A673 (cell line): ENCODE measurements around the gene KRTAP4-2. TPM values are rescaled to one million over a fixed set of nuclear protein-coding genes. Genes with fewer than 3 reads are reported as not detected.
"Not testable (repeated sequence)": the region's sequence is repeated elsewhere in the genome, so short reads cannot be mapped to it uniquely, and the experiment has no call there.

Experiments used
- BruUV-seq: library from RNA; stranded (reverse); fragments of 400-500 nt; replicated peaks from 2 replicates; lab custom pipeline; 2021; lab: Mats Ljungman, UMichigan
- CTCF ChIA-PET: fragments of 300-600 bp; sonication (Branson Sonifier 250); formaldehyde crosslinking; loops from one replicate; lab custom pipeline; 2022; ENCODE audit warnings: antibody characterized with exemption; lab: Charles Lee
- POLR2A ChIA-PET: fragments of 300-600 bp; sonication (Branson Sonifier 250); formaldehyde crosslinking; loops from one replicate; lab custom pipeline; 2022; ENCODE audit warnings: antibody characterized with exemption; ENCODE audit not compliant: low non-redundant PET; lab: Charles Lee
- DNase-seq: peaks from one replicate; pipeline ENCODE4 v3.0.0-alpha.2; 2015; ENCODE audit warnings: low spot score
- H3K27ac ChIP-seq: fragments of 200-600 bp; sonication (generic); 2 replicates; pipeline ENCODE4 v1.5.1; 2016; ENCODE audit warnings: mixed run types, low read depth, mild to moderate bottlenecking, mixed read lengths, antibody characterized with exemption, low read length; ENCODE audit not compliant: poor library complexity, severe bottlenecking
- H3K27me3 ChIP-seq: fragments of 200-600 bp; sonication (generic); replicated peaks from 2 replicates; pipeline ENCODE4 v1.6.1; 2017; ENCODE audit warnings: mixed run types, low read depth, mild to moderate bottlenecking, mixed read lengths, antibody characterized with exemption, low read length; ENCODE audit not compliant: insufficient read depth, poor library complexity
- H3K36me3 ChIP-seq: fragments of 200-600 bp; sonication (generic); 2 replicates; pipeline ENCODE4 v1.6.1; 2016; ENCODE audit warnings: mixed run types, mild to moderate bottlenecking, mixed read lengths, antibody characterized with exemption, low read length; ENCODE audit not compliant: insufficient read depth, poor library complexity, severe bottlenecking
- H3K4me1 ChIP-seq: fragments of 200-600 bp; sonication (generic); 2 replicates; pipeline ENCODE4 v1.6.1; 2017; ENCODE audit warnings: mixed run types, mild to moderate bottlenecking, mixed read lengths, antibody characterized with exemption, low read length; ENCODE audit not compliant: insufficient read depth, poor library complexity, severe bottlenecking
- H3K4me3 ChIP-seq: fragments of 200-600 bp; sonication (generic); 2 replicates; pipeline ENCODE4 v1.5.1; 2016; ENCODE audit warnings: low read depth, mixed run types, mild to moderate bottlenecking, mixed read lengths, low read length; ENCODE audit not compliant: poor library complexity, severe bottlenecking
- H3K9me3 ChIP-seq: fragments of 200-600 bp; sonication (generic); 2 replicates; pipeline ENCODE4 v1.6.1; 2016; ENCODE audit warnings: mixed run types, low read depth, mild to moderate bottlenecking, mixed read lengths, antibody characterized with exemption, low read length; ENCODE audit not compliant: poor library complexity, severe bottlenecking
- CTCF ChIP-seq: fragments of 300-800, 200-600 bp; sonication (generic); conservative IDR thresholded peaks from 2 replicates; pipeline ENCODE4 v1.5.1; 2017; ENCODE audit warnings: low read depth, mild to moderate bottlenecking, antibody characterized with exemption, low read length, moderate library complexity, mixed read lengths
- EZH2 ChIP-seq: fragments of 200-600 bp; sonication (generic); IDR thresholded peaks from 2 replicates; pipeline ENCODE4 v1.6.1; 2017; ENCODE audit warnings: borderline replicate concordance, low read depth, mild to moderate bottlenecking, mixed read lengths, antibody characterized with exemption, low read length; ENCODE audit not compliant: poor library complexity, severe bottlenecking
- intact Hi-C: fragments of 100-400 bp; cut with micrococcal nuclease; formaldehyde crosslinking; loops from one replicate; pipeline ENCODE4 v1.10.0; 2022; ENCODE audit not compliant: unreplicated experiment
- total RNA-seq: library from RNA; stranded (reverse); gene quantifications from 2 replicates; pipeline ENCODE4 v1.2.3, GENCODE V29; 2021

Gene KRTAP4-2
- total RNA-seq, 1 experiment from 2014 or later = not detected

- Histone ChIP-seq H3K27ac (no peak within 1 kb of the TSS), H3K27me3 (no peaks in the 10 kb centered on the region), H3K4me3 (no peak within 1 kb of the TSS), H3K9me3 (peaks cover 21% of the 10 kb centered on the region), H3K36me3 (no peaks in the 10 kb centered on the region), H3K4me1 (peaks cover 3% of the 10 kb centered on the region)
- POLR2A ChIA-PET = no interaction called here
- TF ChIP-seq EZH2 (no peak), CTCF (no peak)
- intact Hi-C loops = no loop called here
- no TSS peak for BruUV-seq
- CTCF ChIA-PET = no interaction called here
- no peak for DNase-seq
Measured at GRCh38 chr17:41140360-41141131, 37.5 kb downstream of the KRTAP4-2 start, which contains the start of gene KRTAP4-6. Gene KRTAP4-6, minus strand, starts transcription at chr17:41140544. Its CDS starts 57 bp downstream, at chr17:41140487.

- BruUV-seq, H3K27me3 ChIP-seq, H3K36me3 ChIP-seq, CTCF ChIA-PET, intact Hi-C loops, H3K4me3 ChIP-seq, POLR2A ChIA-PET, H3K4me1 ChIP-seq, H3K27ac ChIP-seq, DNase-seq: not testable (repeated sequence)
- H3K9me3 ChIP-seq = peaks cover 21% of the 10 kb centered on the region
Measured at GRCh38 chr17:41139865-41140264, 38.2 kb downstream of the KRTAP4-2 start.

GRCh38 chr17:41133880-41134735 is 43.9 kb downstream of the KRTAP4-2 start:
- intact Hi-C loops = no loop called here
- Histone ChIP-seq H3K9me3 (no peaks in the 10 kb centered on the region), H3K27ac (no peak overlapping the region), H3K36me3 (no peaks in the 10 kb centered on the region), H3K27me3 (no peaks in the 10 kb centered on the region), H3K4me3 (no peak overlapping the region), H3K4me1 (no peaks in the 10 kb centered on the region)
- POLR2A ChIA-PET = no interaction called here
- no peak for TF ChIP-seq EZH2
- TF ChIP-seq CTCF = no peak
- CTCF ChIA-PET = no interaction called here
- DNase-seq = no peak
- BruUV-seq = no TSS peak
